ENCODE data around the gene KY.

- TF ChIP-seq CREB5 (CRISPR knock-in tag; IDR thresholded peaks at IDR 0.05; ENCODE audit: low read depth) (no peak), TOX (CRISPR knock-in tag; IDR thresholded peaks at IDR 0.05; ENCODE audit: borderline replicate concordance) (no peak), ARNTL (CRISPR knock-in tag; IDR thresholded peaks at IDR 0.05; ENCODE audit: borderline replicate concordance, low read depth) (no peak), ZFP30 (CRISPR knock-in tag; IDR thresholded peaks at IDR 0.05) (no peak), CSRNP3 (CRISPR knock-in tag; IDR thresholded peaks at IDR 0.05) (no peak), RARB (CRISPR knock-in tag; IDR thresholded peaks at IDR 0.05) (no peak)
Observed at GRCh38 chr3:134610432-134611385, 40.1 kb downstream of the KY start.

All from SK-N-SH treated with all-trans-retinoic acid at 6 μM for 48 hours (cell line).